Right renal cortex interstitium (tissue), 3 donors: ENCODE data around the gene TXNL4A. TPM values are rescaled to one million over a fixed set of nuclear protein-coding genes. Genes with fewer than 3 reads are reported as not detected.
"Not testable (repeated sequence)": the region's sequence is repeated elsewhere in the genome, so short reads cannot be mapped to it uniquely, and the experiment has no call there.

Source experiments
- DNase-seq, 3 donors: peaks; one replicate each; pipeline ENCODE4 v3.0.0-alpha.2; 2013; ENCODE audit warnings: low read depth in 3 of 3, low spot score in 2 of 3
- polyA plus RNA-seq, 3 donors: library from polyadenylated mRNA; unstranded; fragments of 120-200 nt; gene quantifications; one replicate each; pipeline ENCODE4 v1.2.1, GENCODE V29; 2013; ENCODE audit not compliant: insufficient read length in 3 of 3

The TXNL4A gene, protein sequence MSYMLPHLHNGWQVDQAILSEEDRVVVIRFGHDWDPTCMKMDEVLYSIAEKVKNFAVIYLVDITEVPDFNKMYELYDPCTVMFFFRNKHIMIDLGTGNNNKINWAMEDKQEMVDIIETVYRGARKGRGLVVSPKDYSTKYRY
- polyA plus RNA-seq = 10 to 100 TPM; 78.1 to 88.4 (median 80.6) TPM

- DNase-seq = peak; percentile 48 to 75 (median 59)
These were observed at the start of gene TXNL4A for GRCh38 chr18:79988451-79989194. TSS of gene TXNL4A (minus strand) at chr18:79988563. CDS start at chr18:79988392, 171 bp downstream.

- no peak for DNase-seq
These were observed 48.9 kb upstream of the TXNL4A start for GRCh38 chr18:80037300-80037699.

GRCh38 chr18:80035997-80036396, 47.6 kb upstream of the TXNL4A start:
- no peak for DNase-seq

GRCh38 chr18:80034852-80035406, 46.6 kb upstream of the TXNL4A start:
- no peak for DNase-seq

DNA sequence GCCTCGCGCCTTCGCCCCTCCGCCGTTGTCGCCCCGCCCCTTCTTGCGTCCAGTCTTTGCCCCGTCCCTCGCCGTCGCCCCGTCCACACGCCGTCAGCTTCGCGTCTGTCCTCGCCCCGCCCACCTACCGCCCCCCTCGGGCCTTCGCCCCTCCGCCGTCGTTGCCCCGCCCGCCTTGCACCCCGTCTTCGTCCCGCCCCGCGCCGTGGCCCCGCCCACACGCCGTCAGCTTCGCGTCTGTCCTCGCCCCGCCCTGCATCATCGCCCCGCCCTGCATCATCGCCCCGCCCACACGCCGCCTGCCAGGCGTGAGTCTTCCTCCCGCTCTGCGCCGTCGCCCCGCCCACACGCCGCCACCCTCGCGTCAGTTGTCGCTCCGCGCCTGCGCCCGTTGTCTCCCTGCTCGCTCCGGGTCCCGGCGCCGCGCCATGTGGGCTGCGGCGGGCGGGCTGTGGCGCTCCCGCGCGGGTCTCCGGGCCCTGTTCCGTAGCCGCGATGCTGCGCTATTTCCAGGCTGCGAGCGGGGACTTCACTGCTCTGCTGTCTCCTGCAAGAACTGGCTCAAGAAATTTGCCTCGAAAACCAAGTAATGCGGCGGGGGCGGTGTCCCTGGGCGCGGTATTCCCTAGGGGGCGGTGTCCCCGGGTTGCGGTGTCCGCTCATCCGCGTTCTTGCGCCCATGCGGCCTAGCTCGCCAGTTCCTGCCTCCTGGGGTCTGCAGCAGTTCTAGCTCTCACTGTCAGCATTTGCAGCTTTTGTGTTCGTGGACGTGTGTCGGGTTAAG, 45.9 kb upstream of the TXNL4A start, which contains the start of gene RBFA:
Gene RBFA, plus strand, starts transcription at position 367 of the 784 bp plus-strand sequence. Its CDS starts 62 bp downstream, at position 429.
- DNase-seq = peak in 2 of 3 donors; percentile 86 to 95

GRCh38 chr18:80033181-80034067, 45.1 kb upstream of the TXNL4A start:
- DNase-seq = peak in 2 of 3 donors; percentile 48 to 93

- DNase-seq = no peak
These were observed 41.3 kb upstream of the TXNL4A start for GRCh38 chr18:80029690-80030089.

DNA sequence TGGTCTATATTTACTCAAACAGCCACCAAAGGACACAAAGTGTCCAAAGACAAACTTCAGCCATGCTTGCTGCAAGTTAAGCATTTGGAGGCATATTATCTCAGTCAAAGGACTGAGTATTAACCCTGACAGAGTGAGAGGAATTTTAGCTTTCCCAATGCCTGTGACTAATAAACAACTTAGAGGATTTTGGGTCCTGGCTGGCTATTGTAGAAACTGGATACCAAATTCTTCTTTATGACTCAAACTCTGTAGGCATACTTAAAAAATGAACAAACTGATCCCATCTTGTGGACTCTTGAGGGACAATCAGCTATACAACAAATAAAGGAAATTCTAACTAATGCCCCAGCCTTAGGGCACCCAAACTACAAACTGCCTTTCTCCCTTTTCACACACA, 39.4 kb upstream of the TXNL4A start:
- not testable (repeated sequence) for DNase-seq

GRCh38 chr18:80026363-80026762, 38.0 kb upstream of the TXNL4A start:
- DNase-seq = no peak

- DNase-seq = no peak
These were observed 34.8 kb upstream of the TXNL4A start for GRCh38 chr18:80023173-80023572.

DNA sequence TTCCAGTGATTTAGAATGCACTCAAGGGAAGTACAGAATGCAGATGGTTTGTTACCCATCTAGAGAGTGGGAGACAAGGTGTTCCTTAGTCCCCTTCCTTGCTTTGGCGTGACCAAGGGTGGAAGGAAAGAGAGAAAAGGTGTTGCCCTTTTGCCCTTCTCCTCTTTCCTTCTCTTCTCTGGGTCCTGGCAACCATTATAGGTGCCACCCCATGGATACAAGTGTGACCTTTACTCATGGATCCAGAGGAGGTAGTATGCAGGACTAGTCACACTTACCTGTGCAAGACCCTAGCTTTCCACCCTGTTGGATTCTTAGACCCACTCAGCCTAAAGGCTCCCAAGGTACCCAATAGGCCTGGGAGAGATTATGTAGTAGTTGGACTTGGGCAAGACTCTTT, 34.2 kb upstream of the TXNL4A start:
- no peak for DNase-seq

- no peak for DNase-seq
These were observed 24.4 kb upstream of the TXNL4A start for GRCh38 chr18:80012714-80013113.

GRCh38 chr18:80011496-80012137, 23.3 kb upstream of the TXNL4A start:
- not testable (repeated sequence) for DNase-seq

DNA sequence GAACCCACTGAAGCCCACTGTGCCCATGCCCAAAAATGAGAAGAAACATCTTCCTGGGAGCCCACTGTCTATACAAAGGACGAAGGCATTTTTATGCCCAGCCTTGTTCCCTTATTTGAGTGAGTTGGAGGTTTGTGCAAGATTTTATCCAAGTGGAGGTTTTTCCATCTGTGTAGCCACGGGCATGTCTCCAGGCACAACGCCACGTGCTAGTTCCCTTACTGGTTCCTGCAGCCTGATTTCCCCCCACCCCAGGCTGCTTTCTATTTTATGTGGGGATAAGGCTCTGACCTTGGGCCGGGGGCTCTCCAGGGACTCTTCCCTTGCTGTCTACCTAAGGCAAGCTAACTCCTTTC, 22.2 kb upstream of the TXNL4A start:
- no peak for DNase-seq

- DNase-seq = no peak
These were observed 21.5 kb upstream of the TXNL4A start for GRCh38 chr18:80009661-80010550.

DNA sequence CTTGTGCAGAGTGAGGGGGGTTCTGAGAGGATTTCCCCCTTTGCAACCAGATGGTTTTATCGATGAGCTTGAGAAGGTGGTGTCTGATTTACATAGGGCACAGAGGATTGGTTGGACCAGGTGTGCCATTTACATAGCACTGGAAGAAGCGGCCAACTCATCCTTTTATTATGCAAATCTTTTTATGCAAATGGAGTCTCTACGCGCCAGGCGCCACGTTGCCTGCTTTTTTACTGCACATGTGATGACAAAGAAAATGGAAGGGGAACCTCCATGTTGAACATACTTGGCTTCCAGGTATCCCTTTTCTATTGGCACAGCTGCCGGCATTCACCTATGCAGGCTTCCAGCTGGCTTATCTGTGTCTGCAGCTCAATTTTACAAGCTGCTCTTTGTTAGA, 18.4 kb upstream of the TXNL4A start:
- DNase-seq = no peak

GRCh38 chr18:80004600-80005342, 16.4 kb upstream of the TXNL4A start:
- DNase-seq = no peak

- no peak for DNase-seq
These were observed 14.1 kb upstream of the TXNL4A start for GRCh38 chr18:80002468-80002867.
